Midbrain (tissue), 1 donor: Measurements from ENCODE around the gene SLA2.
"Not testable (repeated sequence)": the region's sequence is repeated elsewhere in the genome, so short reads cannot be mapped to it uniquely, and the experiment has no call there.

Source experiments
- DNase-seq: peaks from one replicate; lab custom pipeline; 2025; lab: John Stamatoyannopoulos, UW

SLA2 gene, protein sequence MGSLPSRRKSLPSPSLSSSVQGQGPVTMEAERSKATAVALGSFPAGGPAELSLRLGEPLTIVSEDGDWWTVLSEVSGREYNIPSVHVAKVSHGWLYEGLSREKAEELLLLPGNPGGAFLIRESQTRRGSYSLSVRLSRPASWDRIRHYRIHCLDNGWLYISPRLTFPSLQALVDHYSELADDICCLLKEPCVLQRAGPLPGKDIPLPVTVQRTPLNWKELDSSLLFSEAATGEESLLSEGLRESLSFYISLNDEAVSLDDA

GRCh38 chr20:36645998-36646397 is at the start of gene SLA2:
TSS of gene SLA2 (minus strand) at chr20:36646196. CDS start at chr20:36641335, 4,861 bp downstream.
- DNase-seq, result no peak

GRCh38 chr20:36695467-36695866 is 49.5 kb upstream of the SLA2 start:
- DNase-seq, result not testable (repeated sequence)

DNA sequence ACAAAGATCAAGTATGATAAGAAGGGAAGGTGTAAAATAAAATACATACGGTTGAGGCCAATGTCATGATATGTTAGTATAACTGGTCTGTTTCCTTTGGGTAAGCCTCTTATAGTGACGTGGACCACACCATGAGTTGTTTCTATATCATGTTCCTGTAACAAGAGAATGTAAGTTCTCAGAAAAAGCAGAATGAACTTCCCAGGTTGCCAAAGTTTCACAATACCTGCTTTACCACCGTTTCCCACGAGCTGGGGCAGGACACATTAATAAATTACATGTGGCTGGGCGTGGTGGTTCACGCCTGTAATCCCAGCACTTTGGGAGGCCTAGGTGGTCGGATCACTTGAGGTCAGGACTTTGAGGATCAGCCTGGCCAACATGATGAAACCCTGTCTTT is 42.6 kb upstream of the SLA2 start:
- no peak for DNase-seq

- DNase-seq, result no peak
Measured at GRCh38 chr20:36687850-36688249, 41.9 kb upstream of the SLA2 start.

- no peak for DNase-seq
Measured at GRCh38 chr20:36686944-36687343, 40.9 kb upstream of the SLA2 start.

DNA sequence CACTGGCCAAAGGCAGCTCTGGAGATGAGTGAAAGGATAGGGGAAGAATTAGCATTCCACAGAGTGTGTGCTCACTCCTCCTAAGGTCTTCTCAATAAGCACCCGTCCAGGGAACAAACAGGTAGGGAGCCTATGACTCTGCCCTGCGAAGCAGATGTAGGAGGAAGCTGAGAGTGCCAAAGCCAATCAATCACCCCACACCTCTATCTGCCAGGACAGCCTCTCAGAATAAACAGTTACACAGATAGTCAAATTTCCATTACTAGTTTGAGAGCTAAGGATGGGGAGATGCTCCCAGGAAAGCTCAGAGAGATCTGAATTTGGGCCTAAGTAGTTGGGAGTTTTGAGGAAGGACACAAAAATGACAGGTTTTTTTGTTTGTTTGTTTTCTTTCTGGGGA is 40.5 kb upstream of the SLA2 start:
- DNase-seq, result no peak

GRCh38 chr20:36684747-36685146 is 38.8 kb upstream of the SLA2 start:
- no peak for DNase-seq

GRCh38 chr20:36682311-36682710 is 36.3 kb upstream of the SLA2 start:
- DNase-seq, result no peak

DNA sequence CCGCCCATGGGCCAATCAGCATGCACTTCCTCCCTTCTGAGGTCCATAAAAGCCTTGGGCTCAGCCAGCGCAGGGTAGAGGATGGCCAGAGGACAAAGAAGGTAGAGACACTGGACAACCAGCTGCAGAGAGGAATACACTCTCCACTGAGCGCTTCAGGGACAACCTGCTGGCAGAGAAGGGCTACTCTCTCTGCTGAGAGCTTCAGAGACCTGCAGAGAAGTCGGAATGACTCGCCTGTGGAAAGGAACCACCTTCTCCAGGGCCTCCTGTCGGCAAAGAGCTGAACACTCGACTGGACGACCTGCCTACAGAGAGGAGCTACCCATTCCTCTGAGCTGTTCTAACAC is 31.4 kb upstream of the SLA2 start:
- no peak for DNase-seq

DNA sequence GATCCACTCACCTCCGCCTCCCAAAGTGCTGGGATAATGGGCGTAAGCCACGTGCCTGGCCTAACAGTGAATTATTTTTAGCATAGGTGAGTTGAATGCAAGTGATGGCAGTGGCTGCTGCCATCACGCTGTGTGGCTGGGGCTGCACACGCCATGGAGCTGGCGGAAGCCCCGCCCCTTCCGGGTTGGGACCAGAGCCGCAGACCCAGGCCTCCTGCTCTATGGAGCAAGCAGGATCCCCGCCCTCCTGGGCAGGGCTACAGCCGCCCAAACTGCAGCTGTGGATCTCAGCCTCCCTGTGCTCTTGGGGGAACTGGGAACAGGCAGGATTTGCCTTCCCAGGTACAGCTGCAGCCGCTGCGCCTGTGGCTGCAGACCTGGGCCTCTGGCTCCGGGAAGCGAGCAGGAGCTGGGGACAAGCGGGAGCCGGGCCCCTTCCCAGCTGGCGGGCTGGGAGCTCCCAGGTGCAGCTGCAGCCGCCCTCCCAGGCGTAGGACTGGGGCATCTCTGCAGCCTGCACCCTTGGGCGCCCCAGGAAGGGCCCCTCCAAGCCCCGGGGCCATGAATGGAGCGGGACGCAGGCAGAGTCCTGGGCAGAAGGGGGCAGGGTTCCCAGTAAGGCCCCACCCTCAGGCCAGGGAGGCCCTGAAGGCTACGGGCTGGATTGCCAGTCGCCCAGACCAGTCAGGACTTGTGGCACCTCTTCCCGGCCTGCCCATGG is 30.9 kb upstream of the SLA2 start:
- no peak for DNase-seq

GRCh38 chr20:36675545-36675944 is 29.5 kb upstream of the SLA2 start:
- DNase-seq, result not testable (repeated sequence)

GRCh38 chr20:36672991-36673390 is 27.0 kb upstream of the SLA2 start:
- DNase-seq, result no peak

GRCh38 chr20:36670665-36671357 is 24.8 kb upstream of the SLA2 start:
- DNase-seq, result no peak

DNA sequence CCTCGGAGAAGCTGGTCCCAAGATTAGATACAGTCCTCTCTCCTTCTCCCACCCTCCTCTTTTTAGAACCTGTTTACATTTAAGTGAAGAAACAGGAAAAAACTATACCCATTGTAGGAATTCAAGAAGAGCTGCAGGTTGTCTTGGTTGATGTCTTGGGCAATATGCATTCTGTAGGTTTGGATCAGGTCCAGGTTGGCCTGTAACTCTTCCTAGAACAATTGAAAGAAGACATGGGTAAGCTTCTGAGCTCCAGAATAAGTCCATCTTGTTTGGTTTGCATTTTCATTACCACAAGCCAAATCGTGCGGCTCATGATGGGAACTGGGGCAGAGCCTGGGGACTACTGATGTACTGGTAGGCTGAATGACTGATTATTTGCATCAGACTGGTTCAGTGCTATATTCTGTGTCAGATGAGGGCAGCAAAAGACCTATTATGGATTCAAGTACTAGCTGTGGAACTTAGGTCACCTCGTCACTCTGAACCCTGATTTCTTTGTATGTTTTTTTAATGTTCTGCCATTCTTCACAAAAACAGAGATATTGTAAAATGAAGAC is 20.3 kb upstream of the SLA2 start:
- peak; percentile 1 for DNase-seq

GRCh38 chr20:36663031-36663430 is 17.0 kb upstream of the SLA2 start:
- no peak for DNase-seq

DNA sequence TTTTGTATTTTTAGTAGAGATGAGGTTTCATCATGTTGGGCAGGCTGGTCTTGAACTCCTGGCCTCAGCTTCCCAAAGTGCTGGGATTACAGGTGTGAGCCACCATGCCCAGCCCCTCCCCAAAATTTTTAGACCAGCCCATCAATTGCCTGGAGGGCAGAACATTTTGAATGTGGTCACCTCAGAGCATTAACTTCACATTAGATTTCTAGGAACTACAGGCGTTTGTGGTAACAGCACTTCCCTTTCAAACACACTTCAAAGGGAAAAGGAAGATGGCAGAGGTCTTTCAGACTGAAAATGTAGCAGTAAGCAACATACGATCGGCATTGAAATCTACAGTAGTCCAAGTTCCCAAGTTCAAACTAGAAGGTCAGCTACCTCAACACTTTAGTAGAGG is 12.3 kb upstream of the SLA2 start:
- no peak for DNase-seq

DNA sequence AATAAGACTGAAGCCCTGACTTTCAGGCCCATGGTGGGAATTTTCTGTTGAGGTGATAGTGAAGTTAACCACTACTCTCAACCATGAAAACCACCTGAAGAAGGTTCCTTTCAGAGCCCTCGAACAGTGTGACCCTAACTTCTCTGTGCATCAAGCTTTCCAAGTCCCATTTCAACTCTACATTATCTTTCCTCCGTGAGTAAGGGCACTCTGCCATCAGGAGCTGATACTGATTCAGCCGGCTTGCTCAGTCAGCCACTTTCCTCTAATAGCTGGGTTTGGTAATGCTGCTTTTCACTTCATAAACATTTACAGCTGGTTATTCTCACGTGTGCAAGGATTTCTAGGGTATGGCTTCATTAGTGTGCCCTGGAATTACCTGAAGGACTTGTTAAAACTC is 10.7 kb upstream of the SLA2 start:
- DNase-seq, result no peak

GRCh38 chr20:36655004-36655403 is 9.0 kb upstream of the SLA2 start:
- no peak for DNase-seq

- no peak for DNase-seq
Measured at GRCh38 chr20:36654506-36654905, 8.5 kb upstream of the SLA2 start.

DNA sequence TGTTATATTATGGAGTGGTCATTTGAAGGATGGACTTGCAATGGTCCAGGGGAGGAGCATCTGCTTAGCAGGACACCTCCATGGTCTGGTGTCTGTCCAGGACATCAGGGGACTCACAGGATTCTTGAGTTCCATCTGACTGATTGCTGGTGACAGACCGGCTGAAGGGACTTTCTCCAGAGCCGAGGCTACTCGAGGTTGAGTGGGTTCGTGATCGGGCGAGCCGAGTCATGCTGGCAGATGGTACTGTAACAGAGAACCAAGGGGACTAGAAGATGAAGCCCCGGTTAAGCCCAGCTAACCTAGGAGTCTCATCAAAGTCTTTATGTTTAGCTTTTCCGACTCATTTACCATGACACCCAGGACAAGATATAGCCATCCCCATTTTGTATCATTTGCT is 7.5 kb upstream of the SLA2 start:
- no peak for DNase-seq

DNA sequence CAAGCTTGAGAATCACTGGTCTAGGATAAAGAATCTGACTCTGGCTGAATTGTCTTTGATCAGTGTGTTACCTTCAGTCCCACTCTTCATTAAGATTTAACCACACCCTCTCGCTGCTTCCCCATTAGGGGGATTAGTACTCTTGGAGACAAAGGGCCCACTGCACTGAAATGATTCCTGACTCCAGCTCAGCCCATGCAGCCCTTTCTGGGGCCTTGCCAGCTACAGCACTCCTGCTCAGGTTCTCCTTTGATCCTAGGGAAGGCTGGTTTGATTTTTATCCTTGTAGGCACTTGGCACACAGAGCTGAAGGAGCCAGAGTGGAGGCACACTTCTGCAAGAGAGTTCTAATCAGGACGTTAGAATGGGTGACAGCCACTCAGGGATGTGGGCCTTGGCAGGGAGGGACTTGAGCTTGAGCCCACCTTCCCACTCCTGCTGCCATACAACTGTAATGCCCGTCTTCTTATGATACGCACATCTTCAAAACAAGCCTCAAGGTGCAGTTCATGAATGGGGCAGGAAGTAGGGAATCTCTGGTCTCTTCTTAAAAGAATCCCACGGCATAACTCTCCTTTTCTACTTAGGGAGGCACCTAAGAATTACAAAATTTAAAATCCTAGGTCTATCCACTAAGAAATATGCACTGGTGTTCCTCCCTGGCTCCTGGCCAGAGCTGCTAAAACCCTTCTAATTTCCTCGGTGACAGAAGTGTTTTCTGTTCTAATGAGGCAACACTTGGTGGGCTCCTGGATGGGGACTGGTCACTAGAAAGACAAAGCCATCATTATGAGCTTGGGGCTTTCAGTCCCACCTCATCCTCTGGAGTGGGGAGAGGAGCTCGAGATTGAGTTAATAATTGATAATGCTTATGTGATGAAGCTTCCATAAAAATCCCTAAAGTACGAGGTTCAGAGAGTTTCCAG is 1.5 kb upstream of the SLA2 start:
- DNase-seq, result no peak

GRCh38 chr20:36646678-36647077 is 682 bp upstream of the SLA2 start:
- no peak for DNase-seq
